Heart right ventricle (tissue), 16 donors: ENCODE results near the gene MXRA8. TPM values are rescaled to one million over a fixed set of nuclear protein-coding genes. Genes with fewer than 3 reads are reported as not detected.

Experiments
- ATAC-seq, 8 donors: fragments of 200-7000 bp; cut with Tn5 transposase; one replicate each; pipeline ENCODE4 v1.9.1; 2020; ENCODE audit warnings: mild to moderate bottlenecking in 8 of 8, moderate library complexity in 8 of 8, moderate number of reproducible peaks in 1 of 8
- DNase-seq, 2 donors: peaks; one replicate each; pipeline ENCODE4 v3.0.0-alpha.2; 2020
- H3K27ac ChIP-seq, 10 donors: fragments of 200-600 bp; sonication (generic) in 2 of 10; one replicate each; pipeline versions ENCODE4 v1.5.0 to v1.8.0; 2020 to 2022; ENCODE audit warnings: mild to moderate bottlenecking in 3 of 10
- H3K27me3 ChIP-seq, 7 donors: fragments of 200-600 bp; one replicate each; pipeline ENCODE4 v1.8.0; 2021 to 2022; ENCODE audit warnings: mild to moderate bottlenecking in 2 of 7
- H3K36me3 ChIP-seq, 9 donors: fragments of 200-600 bp; sonication (generic) in 1 of 9; one replicate each; pipeline versions ENCODE4 v1.5.0 to v1.8.0; 2020 to 2022; ENCODE audit warnings: mild to moderate bottlenecking in 2 of 9
- H3K4me1 ChIP-seq, 9 donors: fragments of 200-600 bp; sonication (generic) in 1 of 9; one replicate each; pipeline versions ENCODE4 v1.5.0 to v1.8.0; 2020 to 2022; ENCODE audit warnings: mild to moderate bottlenecking in 4 of 9
- H3K4me3 ChIP-seq, 10 donors: fragments of 200-600 bp; sonication (generic) in 2 of 10; one replicate each; pipeline versions ENCODE4 v1.5.0 to v1.8.0; 2020 to 2022; ENCODE audit warnings: mild to moderate bottlenecking in 7 of 10, moderate library complexity in 2 of 10
- H3K9me3 ChIP-seq, 11 donors: fragments of 200-600 bp in 10 of 11; sonication (generic) in 2 of 11; one replicate each; pipeline versions ENCODE4 v1.5.0 to v1.8.0; 2013 to 2022; ENCODE audit warnings: mild to moderate bottlenecking in 2 of 11, control low read depth in 1 of 11, moderate library complexity in 1 of 11
- WGBS, 2 donors: extraction: QIAGEN DNeasy Blood & Tissue Kit; methylation state at CpG; one replicate each; pipeline ENCODE4 v1.1.7; 2013; ENCODE audit warnings: inconsistent platforms in 1 of 2; 5-methylcytosine and 5-hydroxymethylcytosine counted together
- intact Hi-C, 10 donors: fragments of 100-400 bp; cut with DNase I; formaldehyde crosslinking; loops; one replicate each; pipeline versions ENCODE4 v1.11.1 to v1.14.2; 2022
- polyA plus RNA-seq, 2 donors: library from polyadenylated mRNA; stranded (reverse); fragments of 200-250 nt; gene quantifications; one replicate each; pipeline ENCODE4 v1.2.3, GENCODE V29; 2013
- total RNA-seq, 10 donors: library from RNA; stranded (reverse); fragmentation: NEBNext Ultra II Directional in 3 of 10; extraction: Animal tissue kit (Norgen Biotek cat#: 25700) in 3 of 10; gene quantifications; one replicate each; pipeline versions ENCODE4 v1.2.1 to v1.2.4, GENCODE V29; 2021 to 2023
- TF ChIP-seq, protein P1 (sequence below), 9 donors: fragments of 200-600 bp; sonication (generic) in 2 of 9; IDR thresholded peaks; one replicate each; pipeline versions ENCODE4 v1.5.0 to v1.8.0; 2021 to 2022; ENCODE audit warnings: antibody characterized with exemption in 9 of 9, mild to moderate bottlenecking in 5 of 9, moderate library complexity in 1 of 9
- donor health status: Arrhythmogenic right ventricular cardiomyopathy.
- donor health status: ischemic (EF 13 %, LVEDD 7.1; RV severe dilation, severe dysfunction).
- donor health status: healthy with polysubstance abuse.
- donor health status: DM: no; HTN: yes; CAD: no.
- donor health status: DM: no; HTN: no; CAD: no.
- donor health status: ischemic (EF 25% LVEDD 6.9; RV normal size, moderate dysfunction).
- donor health status: ischemic (EF 25% LVEDD 5.7; RV mildly dilated, moderate dysfunction).
- donor health status: healthy.
- donor health status: DM: yes; HTN: yes; CAD: no.
- donor health status: Ischemic cardiomyopathy.
- donor health status: ischemic (EF 35%, LVEDD 5.7; RV mildly dilated, moderate dysfunction).
- donor health status: nonischemic (EF 11% LVEDD 7.7; RV severe dilation, severe dysfunction).
- donor health status: DM: yes; HTN: yes; CAD: no.
- donor health status: PGD.
- donor health status: ischemic (EF 29% LVEDD 5.4; RV normal size, mild dysfunction).
- donor health status: nonischemic (EF 23%, LVEDD 6.1; RV moderate dilation, normal function).

MXRA8 gene
- total and polyA plus RNA-seq, 12 donors, result 7.2 to 35.6 (median 15.5) TPM

DNA sequence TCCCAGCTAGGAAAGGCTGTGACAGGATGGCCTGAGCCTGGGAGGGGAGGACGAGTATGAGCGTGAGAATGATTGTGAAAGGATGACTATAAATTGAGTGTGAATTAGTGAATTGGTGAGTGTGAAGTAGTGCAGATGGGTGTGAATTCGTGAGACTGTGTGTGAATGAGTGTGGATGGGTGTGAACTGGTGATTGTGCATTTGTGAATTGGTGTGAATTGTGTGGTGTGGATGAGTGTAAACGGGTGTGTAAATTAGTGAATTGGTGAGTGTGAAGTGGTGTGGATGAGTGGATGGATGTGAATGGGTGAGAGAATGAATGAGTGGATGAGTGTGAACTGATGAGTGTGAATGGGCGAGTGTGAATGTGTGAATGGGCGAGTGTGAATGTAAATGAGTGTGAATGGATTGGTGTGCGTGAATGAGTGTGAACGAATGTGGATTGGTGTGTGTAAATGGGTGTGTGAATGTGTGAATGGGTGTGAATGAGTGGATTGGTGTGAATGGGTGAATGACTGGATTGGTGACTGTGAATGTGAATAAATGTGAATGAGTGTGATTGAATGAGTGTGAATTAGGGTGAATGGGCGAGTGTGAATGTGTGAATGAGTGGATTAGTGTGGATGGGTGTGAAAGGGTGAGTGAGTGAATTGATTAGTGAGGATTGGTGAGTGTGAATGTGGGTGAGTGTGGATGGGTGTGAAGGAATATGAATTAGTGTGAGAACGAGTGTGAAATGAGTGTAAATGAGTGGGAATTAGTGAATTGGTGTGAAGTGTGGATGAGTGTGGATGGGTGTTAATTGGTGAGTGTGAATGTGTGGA is 7.7 kb upstream of the MXRA8 start:
- no peaks in the 10 kb centered on the region for H3K36me3 ChIP-seq
- ATAC-seq (no peak), DNase-seq (no peak)
- H3K27ac ChIP-seq, result no peak overlapping the region
- TF ChIP-seq, protein P1, sequence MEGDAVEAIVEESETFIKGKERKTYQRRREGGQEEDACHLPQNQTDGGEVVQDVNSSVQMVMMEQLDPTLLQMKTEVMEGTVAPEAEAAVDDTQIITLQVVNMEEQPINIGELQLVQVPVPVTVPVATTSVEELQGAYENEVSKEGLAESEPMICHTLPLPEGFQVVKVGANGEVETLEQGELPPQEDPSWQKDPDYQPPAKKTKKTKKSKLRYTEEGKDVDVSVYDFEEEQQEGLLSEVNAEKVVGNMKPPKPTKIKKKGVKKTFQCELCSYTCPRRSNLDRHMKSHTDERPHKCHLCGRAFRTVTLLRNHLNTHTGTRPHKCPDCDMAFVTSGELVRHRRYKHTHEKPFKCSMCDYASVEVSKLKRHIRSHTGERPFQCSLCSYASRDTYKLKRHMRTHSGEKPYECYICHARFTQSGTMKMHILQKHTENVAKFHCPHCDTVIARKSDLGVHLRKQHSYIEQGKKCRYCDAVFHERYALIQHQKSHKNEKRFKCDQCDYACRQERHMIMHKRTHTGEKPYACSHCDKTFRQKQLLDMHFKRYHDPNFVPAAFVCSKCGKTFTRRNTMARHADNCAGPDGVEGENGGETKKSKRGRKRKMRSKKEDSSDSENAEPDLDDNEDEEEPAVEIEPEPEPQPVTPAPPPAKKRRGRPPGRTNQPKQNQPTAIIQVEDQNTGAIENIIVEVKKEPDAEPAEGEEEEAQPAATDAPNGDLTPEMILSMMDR (IDR thresholded peaks at IDR 0.05), result no peak
- H3K27me3 ChIP-seq, result peaks cover 0 to 20% (median 0%) of the 10 kb centered on the region in 7 donors
- WGBS, 2 donors, result 82 to 89% methylated on average over 10 of the region's 10 CpGs
- no peak overlapping the region for H3K4me3 ChIP-seq
- intact Hi-C loops, result no loop called here
- peaks cover 0 to 4% (median 0%) of the 10 kb centered on the region in 11 donors for H3K9me3 ChIP-seq
- peaks cover 0 to 13% (median 8%) of the 10 kb centered on the region in 9 donors for H3K4me1 ChIP-seq

DNA sequence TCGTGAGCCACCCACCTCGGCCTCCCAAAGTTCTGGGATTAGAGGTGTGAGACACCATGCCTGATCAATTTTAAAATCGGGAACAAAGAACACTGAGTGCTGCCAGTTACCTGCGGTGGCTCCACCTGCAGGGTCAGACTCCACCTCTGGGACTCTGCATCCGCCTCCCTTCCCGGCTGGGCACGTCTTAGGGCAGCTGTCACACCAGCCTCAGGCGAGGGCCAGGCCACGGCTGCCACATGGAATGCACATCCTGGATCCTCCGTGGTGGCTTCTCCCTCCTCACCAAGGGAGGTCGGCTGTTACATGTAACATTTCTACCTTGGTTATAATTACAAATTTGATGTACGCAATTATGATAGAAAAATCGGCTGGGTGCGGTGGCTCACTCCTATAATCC is 5.9 kb upstream of the MXRA8 start:
- 77 to 83% methylated on average over 14 of the region's 14 CpGs for WGBS, 2 donors
- peaks cover 0 to 27% (median 8%) of the 10 kb centered on the region in 9 donors for H3K4me1 ChIP-seq
- no peaks in the 10 kb centered on the region for H3K36me3 ChIP-seq
- H3K27me3 ChIP-seq, result peaks cover 0 to 36% (median 4%) of the 10 kb centered on the region in 7 donors
- TF ChIP-seq, protein P1 (IDR thresholded peaks at IDR 0.05), result no peak
- intact Hi-C loops, result no loop called here
- peaks cover 0 to 4% (median 0%) of the 10 kb centered on the region in 11 donors for H3K9me3 ChIP-seq
- H3K4me3 ChIP-seq, result no peak overlapping the region
- no peak for DNase-seq
- ATAC-seq, result no peak
- H3K27ac ChIP-seq, result no peak overlapping the region

DNA sequence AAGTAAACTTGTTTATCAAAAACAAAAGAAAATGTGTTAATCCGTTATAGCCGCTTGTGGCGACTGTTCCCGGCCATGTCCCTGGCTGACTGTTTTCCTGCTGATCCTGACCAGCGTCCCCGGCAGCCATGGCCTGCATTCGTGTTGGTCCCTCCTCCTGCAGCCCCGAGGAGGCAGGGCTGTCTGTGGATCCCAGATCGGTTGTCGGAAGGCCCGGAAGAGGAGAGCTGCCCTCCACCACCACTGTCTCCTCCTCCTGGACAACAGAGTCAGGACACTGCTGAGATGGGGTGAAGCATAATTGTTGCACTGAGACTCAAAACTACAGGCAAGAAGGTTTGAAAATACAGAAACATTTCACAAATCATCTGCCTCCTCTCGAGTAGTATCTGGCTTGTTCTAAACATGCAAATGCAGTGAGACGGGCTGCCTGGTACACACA is 3.6 kb upstream of the MXRA8 start:
- WGBS, 2 donors, result 21 to 22% methylated on average over 13 of the region's 13 CpGs
- peak overlapping the region; percentile 7 to 93 (median 54) for H3K27ac ChIP-seq
- peaks cover 0 to 4% (median 0%) of the 10 kb centered on the region in 11 donors for H3K9me3 ChIP-seq
- no peak overlapping the region for H3K4me3 ChIP-seq
- no peaks in the 10 kb centered on the region for H3K36me3 ChIP-seq
- TF ChIP-seq, protein P1 (IDR thresholded peaks at IDR 0.05), result peak in 2 of 9 donors; percentile 14 to 24
- ATAC-seq (peak in 2 of 8 donors; percentile 18 to 28), DNase-seq (peak; percentile 38 to 58)
- peaks cover 0 to 59% (median 20%) of the 10 kb centered on the region in 7 donors for H3K27me3 ChIP-seq
- peaks cover 0 to 36% (median 9%) of the 10 kb centered on the region in 9 donors for H3K4me1 ChIP-seq
- intact Hi-C loops, result no loop called here

DNA sequence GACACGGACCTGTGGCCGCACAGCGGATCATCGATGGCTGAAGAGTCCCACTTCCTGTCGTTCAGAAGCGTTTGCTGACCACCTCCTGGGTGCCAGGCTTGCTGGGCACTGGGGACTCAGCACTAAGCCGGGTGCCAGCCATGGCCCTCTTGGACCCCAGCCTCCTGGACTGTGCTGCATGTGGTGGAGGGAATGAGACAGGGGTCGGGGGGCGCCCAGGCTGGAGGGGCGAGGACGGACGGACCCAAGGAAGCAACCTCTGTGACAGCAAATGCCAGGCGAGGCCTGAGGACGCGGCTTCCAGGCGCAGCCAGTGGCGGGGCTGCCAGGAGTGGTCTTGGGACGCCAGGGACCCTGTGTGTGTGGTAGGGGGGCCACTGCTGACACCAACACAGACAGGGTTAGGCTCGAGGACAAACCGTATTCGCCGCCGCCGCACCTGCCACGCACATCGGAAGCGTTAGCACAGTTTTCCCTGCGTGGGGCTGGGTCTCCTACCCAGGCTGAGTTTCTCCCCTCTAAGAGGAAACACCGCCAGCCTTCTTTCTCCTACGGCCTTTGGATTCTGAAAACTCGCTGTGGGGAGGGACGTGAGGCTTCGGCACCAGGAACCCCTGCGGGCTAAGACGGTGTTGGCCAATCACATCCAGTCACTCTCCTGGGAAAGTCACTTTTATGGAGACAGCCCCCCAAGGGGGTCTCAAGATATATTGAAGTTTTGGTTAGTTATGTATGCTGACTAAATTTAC is 3.1 kb upstream of the MXRA8 start:
- no peak for DNase-seq
- intact Hi-C loops, result no loop called here
- TF ChIP-seq, protein P1 (IDR thresholded peaks at IDR 0.05), result no peak
- Histone ChIP-seq H3K27ac (peak overlapping the region; percentile 7 to 93 (median 56)), H3K36me3 (no peaks in the 10 kb centered on the region), H3K4me1 (peaks cover 0 to 42% (median 13%) of the 10 kb centered on the region in 9 donors), H3K9me3 (peaks cover 0 to under 1% (median 0%) of the 10 kb centered on the region in 11 donors), H3K27me3 (peaks cover 0 to 65% (median 26%) of the 10 kb centered on the region in 7 donors), H3K4me3 (no peak overlapping the region)
- 76 to 78% methylated on average over 35 of the region's 35 CpGs for WGBS, 2 donors
- ATAC-seq, result no peak
